Measurements from ENCODE around the gene EIF3CL. TPM values are rescaled to one million over a fixed set of nuclear protein-coding genes. Genes with fewer than 3 reads are reported as not detected.
"Not testable (repeated sequence)": the region's sequence is repeated elsewhere in the genome, so short reads cannot be mapped to it uniquely, and the experiment has no call there.

EIF3CL gene
- polyA plus RNA-seq, 3 donors = 54.1 to 75.7 (median 68.7) TPM

DNA sequence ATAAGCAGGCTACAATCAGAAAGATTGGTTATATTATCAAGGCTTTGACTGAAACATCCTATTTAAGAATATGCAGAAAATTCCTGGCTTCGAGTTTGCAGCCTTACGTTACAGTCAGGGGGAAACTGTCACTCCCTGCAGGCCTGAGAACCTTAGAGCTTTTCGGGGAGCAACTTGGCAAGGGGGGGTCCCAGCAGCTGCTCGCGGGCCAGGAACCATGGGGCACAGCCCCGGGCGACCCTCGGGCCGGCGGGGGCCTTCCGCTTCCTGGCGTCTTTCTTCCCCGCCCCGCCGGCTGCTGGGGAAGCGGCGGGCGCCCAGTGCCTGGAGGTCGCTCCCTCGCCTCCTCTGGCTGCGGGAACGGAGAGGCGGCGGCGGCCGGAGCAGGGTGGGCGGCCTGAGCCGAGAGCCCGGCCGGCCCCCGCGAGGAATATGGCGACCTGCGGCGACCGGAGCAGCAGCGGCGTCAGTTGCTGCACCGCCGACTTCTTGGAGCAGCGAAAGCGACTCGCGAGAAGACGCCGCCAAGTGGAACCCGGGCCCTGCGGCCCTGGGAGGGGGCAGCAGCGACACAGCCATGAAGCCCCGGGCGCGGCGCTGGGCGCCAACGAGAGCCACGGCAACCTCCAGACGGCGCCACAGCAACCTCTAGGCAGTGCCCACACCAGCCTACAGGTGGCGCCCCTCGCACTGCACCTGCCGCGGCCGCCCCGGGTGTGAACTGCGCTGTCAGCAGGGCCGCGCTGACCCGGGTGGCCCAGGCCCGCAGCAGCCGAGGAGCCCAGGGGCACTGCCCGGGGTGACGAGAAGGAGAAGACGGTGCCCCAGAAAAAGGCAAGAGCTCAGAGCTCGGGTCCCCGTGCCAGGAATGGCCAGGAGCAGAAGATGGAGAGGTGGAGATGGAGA, 39.1 kb downstream of the EIF3CL start:
- not testable (repeated sequence) for H3K27ac ChIP-seq (ENCODE audit: low read depth, low read length)
- WGBS, 3 donors = 0 to 2% (median 0%) methylated on average over 10 to 13 of the region's 75 CpGs

DNA sequence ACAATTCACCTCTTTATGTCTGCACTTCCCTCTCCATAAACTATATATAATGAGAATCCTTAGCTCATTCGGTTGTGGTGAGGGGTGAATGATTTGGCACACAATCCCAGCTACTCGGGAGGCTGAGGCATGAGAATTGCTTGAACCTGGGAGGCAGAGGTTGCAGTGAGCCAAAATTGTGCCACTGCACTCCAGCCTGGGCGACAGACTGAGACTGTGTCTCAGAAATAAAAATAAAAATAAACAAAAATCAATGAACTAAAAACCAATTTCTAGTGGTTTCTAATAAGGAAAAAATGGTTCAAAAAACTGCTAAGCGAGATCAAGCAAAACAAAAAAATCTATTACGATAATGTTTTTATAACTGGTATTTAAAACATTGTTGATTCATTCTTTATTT, 40.2 kb downstream of the EIF3CL start, which contains the start of gene NPIPB6:
Gene NPIPB6 (minus strand): TSS at position 101 of the 400 bp plus-strand sequence. CDS start 686 bp downstream, outside the sequence.
- no CpG with 5 or more reads among the region's 5 CpGs for WGBS, 3 donors

DNA sequence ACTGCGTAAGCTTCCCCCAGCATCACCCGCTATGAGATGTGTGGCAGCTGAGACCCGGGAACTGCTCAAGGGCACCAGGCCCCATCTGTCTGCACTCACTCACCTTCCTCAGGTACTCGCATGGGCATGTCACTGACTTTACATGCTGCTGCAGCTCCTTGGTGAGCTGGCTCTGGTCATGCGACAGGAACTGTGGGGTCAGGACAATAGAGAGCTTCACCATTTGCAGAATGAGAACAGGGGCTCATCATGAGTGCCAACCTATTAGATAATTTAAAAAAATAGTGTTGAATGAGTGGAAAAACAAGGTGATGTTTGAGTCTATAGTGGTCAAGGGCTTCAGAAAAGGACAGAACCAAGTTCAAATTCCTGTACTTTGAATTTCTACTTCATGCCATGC, 41.0 kb downstream of the EIF3CL start:
- 97 to 100% (median 100%) methylated on average over 1 to 2 of the region's 5 CpGs for WGBS, 3 donors
- H3K27ac ChIP-seq (ENCODE audit: low read depth, low read length) = not testable (repeated sequence)

More for the DNA sequence above, 40.2 kb downstream of the EIF3CL start, which contains the start of gene NPIPB6:
- not testable (repeated sequence) for H3K27ac ChIP-seq (ENCODE audit: low read depth, low read length)

DNA sequence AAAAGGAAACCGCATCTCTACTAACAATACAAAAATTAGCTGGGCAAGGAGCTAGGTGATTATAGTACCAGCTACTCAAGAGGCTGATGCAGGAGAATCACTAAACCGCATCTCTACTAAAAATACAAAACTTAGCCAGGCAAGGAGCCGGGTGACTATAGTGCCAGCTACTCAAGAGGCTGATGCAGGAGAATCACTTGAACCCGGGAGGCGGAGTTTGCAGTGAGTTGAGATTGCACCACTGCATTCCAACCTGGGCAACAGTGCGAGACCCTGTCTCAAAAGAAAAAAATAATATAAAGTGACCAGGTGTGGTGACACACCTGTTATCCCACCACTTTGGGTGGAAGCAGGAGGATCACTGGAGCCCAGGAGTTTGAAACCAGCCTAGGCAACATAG, 65.4 kb downstream of the EIF3CL start:
- WGBS, 3 donors = 85 to 91% (median 89%) methylated on average over 5 of the region's 6 CpGs
- not testable (repeated sequence) for H3K27ac ChIP-seq (ENCODE audit: low read depth, low read length)

DNA sequence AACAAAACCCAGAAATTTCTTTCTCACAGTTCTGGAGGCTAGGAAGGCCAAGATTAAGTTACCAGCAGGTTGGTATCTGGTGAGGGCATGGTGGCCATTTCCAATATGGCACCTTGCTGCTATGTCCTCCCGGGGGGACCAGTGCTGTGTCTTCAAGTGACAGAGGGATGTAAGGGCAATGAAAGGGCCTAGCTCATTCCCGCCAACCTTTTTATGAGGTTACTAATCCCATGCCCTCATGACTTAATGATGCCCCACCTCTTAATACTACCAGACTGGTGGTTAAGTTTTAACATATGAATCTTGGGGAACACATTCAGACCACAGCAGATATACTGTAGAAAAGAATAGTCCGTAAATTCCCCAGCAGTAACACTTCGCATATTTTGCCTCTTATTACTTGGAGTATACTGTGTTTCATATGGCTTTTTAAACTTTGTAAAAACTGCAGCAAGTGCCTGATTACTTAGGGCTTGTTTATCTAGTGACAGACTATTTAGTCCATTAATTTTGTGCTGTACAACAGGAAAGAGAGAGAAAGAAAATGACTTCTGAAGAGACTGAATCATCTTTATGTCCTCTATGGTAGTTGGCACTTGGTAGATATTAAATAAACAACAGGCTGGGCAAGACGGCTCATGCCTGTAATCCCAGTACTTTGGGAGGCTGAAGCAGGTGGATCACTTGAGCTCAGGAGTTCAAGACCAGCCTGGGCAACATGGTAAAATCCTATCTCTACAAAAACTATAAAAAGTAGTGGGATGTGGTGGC, 66.5 kb downstream of the EIF3CL start:
- 73 to 85% (median 81%) methylated on average over 5 of the region's 5 CpGs for WGBS, 3 donors

DNA sequence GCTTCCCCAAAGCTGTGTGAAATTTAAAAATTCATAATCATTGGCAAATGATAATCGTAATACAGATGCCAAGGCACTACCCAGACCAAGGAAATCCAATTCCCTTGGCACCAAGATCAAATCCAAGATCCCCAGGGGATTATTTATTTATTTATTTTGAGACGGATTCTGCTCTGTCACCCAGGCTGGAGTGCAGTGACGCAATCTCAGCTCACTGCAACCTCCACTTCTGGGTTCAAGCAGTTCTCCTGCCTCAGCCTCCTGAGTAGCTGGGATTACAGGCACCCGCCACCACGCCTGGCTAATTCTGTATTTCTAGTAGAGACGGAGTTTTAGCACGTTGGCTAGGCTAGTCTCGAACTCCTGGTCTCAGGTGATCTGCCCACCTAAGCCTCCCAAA, 68.0 kb downstream of the EIF3CL start:
- WGBS, 3 donors = 85 to 90% (median 90%) methylated on average over 8 of the region's 8 CpGs
- H3K27ac ChIP-seq (ENCODE audit: low read depth, low read length) = not testable (repeated sequence)

More for the DNA sequence above, 66.5 kb downstream of the EIF3CL start:
- H3K27ac ChIP-seq (ENCODE audit: low read depth, low read length) = not testable (repeated sequence)

DNA sequence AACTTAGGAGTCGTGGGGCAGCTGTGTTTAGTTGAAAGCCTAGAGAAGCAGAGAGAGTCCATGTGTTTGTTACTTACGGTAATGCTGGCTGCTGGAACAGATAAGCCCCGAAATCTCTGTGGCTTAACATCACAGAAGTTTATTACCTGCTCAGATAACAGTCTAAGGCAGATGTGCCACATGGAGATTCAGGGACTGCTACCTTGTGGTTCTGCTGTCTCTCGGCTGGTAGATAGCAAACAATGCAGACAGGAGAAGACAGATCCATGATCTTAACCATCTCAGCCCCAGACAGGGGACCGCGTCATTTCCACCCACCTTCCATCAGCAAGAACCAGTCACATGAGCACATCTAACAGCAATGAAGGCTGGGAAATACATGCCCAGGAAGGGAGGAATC, 71.0 kb downstream of the EIF3CL start:
- H3K27ac ChIP-seq (ENCODE audit: low read depth, low read length) = not testable (repeated sequence)
- 49 to 70% (median 53%) methylated on average over 4 to 6 of the region's 6 CpGs for WGBS, 3 donors

DNA sequence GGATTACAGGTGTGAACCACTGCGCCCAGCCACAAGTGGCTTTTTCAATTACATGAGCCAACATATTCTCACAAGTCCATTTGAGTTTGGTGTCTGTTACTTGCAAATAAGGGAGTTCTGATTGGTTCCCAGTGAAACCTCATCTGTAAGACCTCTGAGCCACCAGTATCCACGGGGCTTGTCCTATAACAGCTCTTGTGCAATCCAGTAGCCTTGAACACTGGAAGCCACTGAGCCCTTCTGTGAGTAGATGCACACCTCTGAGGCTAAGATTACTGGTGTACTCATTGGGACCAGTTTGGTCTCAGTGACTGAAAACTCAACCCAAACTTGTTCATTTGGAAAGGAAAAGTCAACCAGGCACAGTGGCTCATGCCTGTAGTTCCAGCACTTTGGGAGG, 72.7 kb downstream of the EIF3CL start:
- H3K27ac ChIP-seq (ENCODE audit: low read depth, low read length) = not testable (repeated sequence)
- 63 to 68% (median 63%) methylated on average over 2 of the region's 2 CpGs for WGBS, 3 donors

DNA sequence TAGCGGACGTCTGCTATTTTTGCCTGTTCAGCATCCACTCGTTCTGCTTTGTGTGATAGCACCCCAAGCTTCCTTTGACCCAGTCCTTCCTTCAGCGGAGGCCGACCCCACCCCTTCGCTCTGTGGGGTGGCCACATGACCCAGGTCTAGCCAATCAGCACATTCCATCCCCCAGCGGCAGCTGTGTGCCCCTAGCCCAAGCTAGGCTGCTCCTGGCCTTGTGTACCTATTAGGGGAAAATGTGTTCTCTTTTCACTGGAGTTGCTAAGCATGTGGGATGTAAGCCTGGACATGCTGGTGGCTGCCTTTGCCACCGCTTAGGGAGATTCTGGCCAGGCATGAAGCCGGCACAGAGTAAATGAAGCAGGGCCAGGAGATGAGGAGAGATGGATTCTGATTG, 73.4 kb downstream of the EIF3CL start:
- H3K27ac ChIP-seq (ENCODE audit: low read depth, low read length) = not testable (repeated sequence)
- WGBS, 3 donors = 30 to 49% (median 31%) methylated on average over 8 to 9 of the region's 9 CpGs

Other genes with a start within 250 kb of the EIF3CL start
- 10 to 100 TPM; 36.8 to 69.4 (median 55.1) TPM for gene XPO6, start 191.9 kb downstream of the EIF3CL start, polyA plus RNA-seq
- gene SBK1, start 111.3 kb downstream of the EIF3CL start, polyA plus RNA-seq = 1 to 10 TPM in 1 of 3 donors, under 1 TPM in 1, not detected in 1; 0.09 to 1.2 TPM
- gene NPIPB6, start 40.3 kb downstream of the EIF3CL start, polyA plus RNA-seq = 1 to 10 TPM in 1 of 3 donors, under 1 TPM in 2; 0.12 to 1.6 (median 0.43) TPM
- under 1 TPM in 1 of 3 donors, not detected in 2; 0.07 TPM for gene NPIPB7, start 68.5 kb upstream of the EIF3CL start, polyA plus RNA-seq
- 10 to 100 TPM in 2 of 3 donors, 1 to 10 TPM in 1; 8.2 to 28.2 (median 16.0) TPM for gene CLN3, start 88.2 kb upstream of the EIF3CL start, polyA plus RNA-seq
- gene APOBR, start 90.8 kb upstream of the EIF3CL start, polyA plus RNA-seq = 1 to 10 TPM in 2 of 3 donors, under 1 TPM in 1; 0.62 to 6.6 (median 1.5) TPM
- gene IL27, start 103.0 kb upstream of the EIF3CL start, polyA plus RNA-seq = under 1 TPM in 1 of 3 donors, not detected in 2; 0.34 TPM
- gene NUPR1, start 135.1 kb upstream of the EIF3CL start, polyA plus RNA-seq = 100 to 1,000 TPM; 157 to 190 (median 189) TPM
- gene SGF29, start 150.1 kb upstream of the EIF3CL start, polyA plus RNA-seq = 10 to 100 TPM; 17.1 to 32.1 (median 17.5) TPM
- 1 to 10 TPM in 2 of 3 donors, under 1 TPM in 1; 0.30 to 1.8 (median 1.1) TPM for gene SULT1A2, start 193.2 kb upstream of the EIF3CL start, polyA plus RNA-seq
- gene SULT1A1, start 206.2 kb upstream of the EIF3CL start, polyA plus RNA-seq = 10 to 100 TPM; 13.3 to 56.7 (median 44.1) TPM
- gene NPIPB8, start 234.2 kb upstream of the EIF3CL start, polyA plus RNA-seq = not detected